Gastrocnemius medialis (tissue), 4 donors: ENCODE measurements around the gene TRAP1. TPM values are rescaled to one million over a fixed set of nuclear protein-coding genes. Genes with fewer than 3 reads are reported as not detected.

ENCODE experiments used
- ATAC-seq, 2 donors: fragments of 150-250 bp; one replicate each; pipeline ENCODE4 v1.9.1; 2016
- DNase-seq, 2 donors: peaks; one replicate each; pipeline ENCODE4 v3.0.0-alpha.2; 2019
- H3K27ac ChIP-seq, 4 donors: fragments of 200-600 bp; sonication (generic); 1 replicate in 1 of 4; 2 replicates in 3 of 4; pipeline ENCODE4 v1.5.1; 2016 to 2018; ENCODE audit warnings: mild to moderate bottlenecking in 2 of 4, moderate library complexity in 1 of 4
- H3K27me3 ChIP-seq, 3 donors: fragments of 200-600 bp; sonication (generic) in 2 of 3; 1 replicate in 1 of 3; 2 replicates in 2 of 3; pipeline versions ENCODE4 v1.5.1 to v1.6.0; 2016 to 2019; ENCODE audit warnings: mild to moderate bottlenecking in 1 of 3, moderate library complexity in 1 of 3
- H3K36me3 ChIP-seq, 2 donors: fragments of 200-600 bp; sonication (generic) in 1 of 2; one replicate each; pipeline ENCODE4 v1.5.1; 2017 to 2018
- H3K4me1 ChIP-seq, 2 donors: fragments of 200-600 bp; sonication (generic) in 1 of 2; one replicate each; pipeline ENCODE4 v1.5.1; 2016 to 2017; ENCODE audit warnings: mild to moderate bottlenecking in 2 of 2
- H3K4me3 ChIP-seq, 4 donors: fragments of 200-600 bp; sonication (generic) in 3 of 4; 1 replicate in 1 of 4; 2 replicates in 3 of 4; pipeline ENCODE4 v1.5.1; 2016 to 2019; ENCODE audit warnings: mild to moderate bottlenecking in 2 of 4
- H3K9me3 ChIP-seq, 3 donors: fragments of 200-600 bp; sonication (generic) in 2 of 3; 1 replicate in 1 of 3; 2 replicates in 2 of 3; pipeline ENCODE4 v1.5.1; 2016 to 2019
- CTCF ChIP-seq, 5 experiments: fragments of 450-650 bp in 3 of 5; fragments of 200-600 bp in 2 of 5; sonication (generic) in 2 of 5; IDR thresholded peaks in 4 of 5; conservative IDR thresholded peaks in 1 of 5; 1 replicate in 4 of 5; 2 replicates in 1 of 5; pipeline ENCODE4 v1.5.1; 2016 to 2019; ENCODE audit warnings: antibody characterized with exemption in 5 of 5, mild to moderate bottlenecking in 3 of 5, moderate library complexity in 3 of 5
- POLR2A ChIP-seq, 2 donors: fragments of 450-650 bp; IDR thresholded peaks; one replicate each; pipeline ENCODE4 v1.6.1; 2017; ENCODE audit warnings: antibody characterized with exemption in 2 of 2, mild to moderate bottlenecking in 2 of 2, moderate library complexity in 2 of 2
- in situ Hi-C, 4 donors: fragments of 200-750 bp; cut with MboI; loops; one replicate each; pipeline versions ENCODE4 v1.15.0 to v1.8.0; 2017; ENCODE audit warnings: low sequenced_read_pairs in 4 of 4
- intact Hi-C: fragments of 100-400 bp; cut with DNase I; formaldehyde crosslinking; loops from one replicate; pipeline ENCODE4 v1.15.1; 2023; ENCODE audit warnings: low total_unique reads
- total RNA-seq, 4 donors: library from RNA; depleted of rRNA; stranded (reverse); fragments of >200 nt; gene quantifications; one replicate each; pipeline versions ENCODE4 v1.1.0 to v1.2.3, GENCODE V29; 2016

Gene TRAP1
- total RNA-seq, 4 donors from 2014 or later: 103 to 140 (median 122) TPM

- ATAC-seq: no peak
- Histone ChIP-seq H3K4me1 (no peaks in the 10 kb centered on the region), H3K9me3 (no peaks in the 10 kb centered on the region), H3K4me3 (no peak overlapping the region), H3K27ac (no peak overlapping the region), H3K27me3 (no peaks in the 10 kb centered on the region), H3K36me3 (no peaks in the 10 kb centered on the region)
- intact Hi-C loops (no loop called here), in situ Hi-C loops (no loop called here)
- no peak for TF ChIP-seq CTCF (IDR thresholded peaks at IDR 0.05 in 4 of 5, conservative IDR thresholded peaks at IDR 0.05 in 1 of 5)
- no peak for TF ChIP-seq POLR2A (IDR thresholded peaks at IDR 0.05)
- DNase-seq: no peak
These were observed 78.2 kb downstream of the TRAP1 start for GRCh38 chr16:3638916-3639644.

- no peaks in the 10 kb centered on the region for H3K36me3 ChIP-seq
- intact Hi-C loops: no loop called here
- TF ChIP-seq CTCF (IDR thresholded peaks at IDR 0.05 in 4 of 5, conservative IDR thresholded peaks at IDR 0.05 in 1 of 5): no peak
- TF ChIP-seq POLR2A (IDR thresholded peaks at IDR 0.05): no peak
- in situ Hi-C loops: no loop called here
- H3K27ac ChIP-seq: no peak overlapping the region
- no peaks in the 10 kb centered on the region for H3K27me3 ChIP-seq
- no peak for ATAC-seq
- H3K4me1 ChIP-seq: no peaks in the 10 kb centered on the region
- H3K4me3 ChIP-seq: no peak overlapping the region
- H3K9me3 ChIP-seq: no peaks in the 10 kb centered on the region
- no peak for DNase-seq
These were observed 79.9 kb downstream of the TRAP1 start for GRCh38 chr16:3637371-3637923.

GRCh38 chr16:3625911-3626732, 91.2 kb downstream of the TRAP1 start:
- H3K4me3 ChIP-seq: no peak overlapping the region
- in situ Hi-C loops (no loop called here), intact Hi-C loops (no loop called here)
- H3K36me3 ChIP-seq: no peaks in the 10 kb centered on the region
- no peak overlapping the region for H3K27ac ChIP-seq
- no peak for DNase-seq
- no peaks in the 10 kb centered on the region for H3K9me3 ChIP-seq
- no peaks in the 10 kb centered on the region for H3K4me1 ChIP-seq
- ATAC-seq: no peak
- TF ChIP-seq CTCF (IDR thresholded peaks at IDR 0.05 in 4 of 5, conservative IDR thresholded peaks at IDR 0.05 in 1 of 5) (no peak), POLR2A (IDR thresholded peaks at IDR 0.05) (no peak)
- H3K27me3 ChIP-seq: no peaks in the 10 kb centered on the region

- no peak for DNase-seq
- Histone ChIP-seq H3K27ac (no peak overlapping the region), H3K4me3 (no peak overlapping the region), H3K9me3 (no peaks in the 10 kb centered on the region), H3K36me3 (no peaks in the 10 kb centered on the region), H3K27me3 (no peaks in the 10 kb centered on the region), H3K4me1 (no peaks in the 10 kb centered on the region)
- intact Hi-C loops: no loop called here
- no peak for TF ChIP-seq CTCF (IDR thresholded peaks at IDR 0.05 in 4 of 5, conservative IDR thresholded peaks at IDR 0.05 in 1 of 5)
- no peak for TF ChIP-seq POLR2A (IDR thresholded peaks at IDR 0.05)
- no peak for ATAC-seq
- in situ Hi-C loops: no loop called here
These were observed 92.0 kb downstream of the TRAP1 start for GRCh38 chr16:3625331-3625730.
